ENCODE results near the gene C16orf87.

Gene C16orf87

DNA sequence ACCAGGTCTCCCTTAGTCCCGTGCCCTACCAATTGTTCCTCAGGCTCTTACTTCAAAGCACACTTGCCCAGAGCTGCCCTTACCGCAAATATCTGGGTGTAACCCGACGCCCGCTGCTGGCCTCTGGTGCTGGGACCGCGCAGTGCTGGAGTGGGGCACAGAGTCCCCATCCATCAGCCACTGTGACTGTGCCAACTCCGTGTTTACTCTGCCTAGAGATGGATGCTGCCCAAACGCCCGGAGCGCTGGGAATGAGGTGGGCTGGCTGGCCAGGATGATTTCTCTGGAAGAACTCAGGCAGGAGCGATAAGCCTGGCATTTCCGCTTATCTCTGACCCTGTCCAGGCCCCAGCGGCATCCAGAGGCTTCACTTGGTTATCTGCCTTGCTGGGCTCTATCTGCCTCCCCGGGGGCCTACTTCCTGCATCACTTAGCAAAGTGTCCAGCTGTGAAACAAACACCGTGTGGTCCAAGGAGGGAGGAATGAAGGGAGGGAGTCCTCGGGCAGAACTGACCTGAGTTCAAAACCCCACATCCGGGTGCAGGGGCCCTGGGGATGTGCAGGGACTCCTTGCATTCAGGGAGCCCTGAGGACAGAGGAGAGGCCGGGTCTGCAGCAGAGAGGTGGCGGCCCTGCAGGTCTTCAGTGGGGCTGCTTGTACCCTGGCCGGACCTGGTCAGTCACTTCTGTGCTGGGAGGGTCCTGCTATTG is 73.5 kb downstream of the C16orf87 start:
- DNase-seq (ENCODE audit: low read depth in 1 of 2, low spot score in 1 of 2): no peak

DNA sequence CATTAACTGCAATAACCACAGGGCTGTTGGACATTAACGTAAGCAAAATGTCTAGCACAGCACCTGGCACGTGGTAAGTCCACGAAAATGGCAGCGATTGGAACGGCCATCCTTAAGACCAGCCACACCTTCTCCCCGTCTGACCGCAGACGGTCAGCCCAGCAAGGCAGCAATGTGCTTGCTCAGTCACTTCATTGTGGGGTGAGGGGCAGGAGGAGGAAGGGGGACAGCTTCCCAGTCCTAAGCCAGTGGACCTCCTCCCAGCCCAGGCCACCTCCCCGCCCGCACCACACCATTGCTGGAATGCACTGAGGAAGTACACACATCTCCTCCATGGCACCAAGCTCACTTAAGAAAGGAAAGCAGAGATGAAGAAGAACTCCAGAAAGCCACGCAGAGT is 74.2 kb downstream of the C16orf87 start:
- no peak for DNase-seq (ENCODE audit: low read depth in 1 of 2, low spot score in 1 of 2)

DNA sequence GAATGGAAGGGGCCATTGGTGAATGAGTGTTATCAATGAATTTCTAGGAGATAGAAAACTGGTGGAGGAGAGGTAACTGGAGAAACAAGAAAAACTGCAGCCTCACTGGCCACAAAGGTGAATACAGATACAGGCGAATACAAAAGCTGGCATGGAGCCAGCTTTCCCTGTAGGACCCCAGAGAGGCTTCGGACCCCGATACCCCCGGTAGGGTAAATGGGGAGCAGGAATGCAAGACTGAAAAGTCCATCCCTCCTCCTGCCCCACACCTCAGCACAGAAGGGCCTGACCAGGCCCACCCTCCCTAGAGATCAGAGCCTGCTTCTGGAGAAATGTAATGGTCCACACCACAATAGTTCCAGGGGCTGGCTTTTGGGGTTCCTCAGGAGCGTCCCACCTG is 78.0 kb downstream of the C16orf87 start:
- no peak for DNase-seq (ENCODE audit: low read depth in 1 of 2, low spot score in 1 of 2)

DNA sequence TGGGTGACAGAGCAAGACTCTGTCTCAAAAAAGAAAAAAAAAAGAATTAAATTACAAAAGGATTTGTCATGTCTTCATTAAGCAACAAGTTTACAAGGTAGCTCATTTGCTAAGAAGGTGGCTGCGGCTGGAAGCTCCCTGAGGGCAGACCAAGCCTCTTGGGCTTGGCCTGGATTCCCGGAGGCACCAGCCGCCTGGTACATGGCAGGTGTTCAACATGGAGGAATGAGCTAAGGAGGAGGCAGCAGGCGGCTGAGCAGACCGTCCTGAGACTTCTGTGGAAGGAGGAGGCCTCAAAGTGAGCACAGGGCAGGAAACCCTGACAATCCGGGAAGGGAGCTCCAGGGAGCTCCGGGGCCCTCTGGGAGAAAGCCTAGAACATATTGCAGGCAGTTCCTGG is 79.6 kb downstream of the C16orf87 start:
- no peak for DNase-seq (ENCODE audit: low read depth in 1 of 2, low spot score in 1 of 2)

DNA sequence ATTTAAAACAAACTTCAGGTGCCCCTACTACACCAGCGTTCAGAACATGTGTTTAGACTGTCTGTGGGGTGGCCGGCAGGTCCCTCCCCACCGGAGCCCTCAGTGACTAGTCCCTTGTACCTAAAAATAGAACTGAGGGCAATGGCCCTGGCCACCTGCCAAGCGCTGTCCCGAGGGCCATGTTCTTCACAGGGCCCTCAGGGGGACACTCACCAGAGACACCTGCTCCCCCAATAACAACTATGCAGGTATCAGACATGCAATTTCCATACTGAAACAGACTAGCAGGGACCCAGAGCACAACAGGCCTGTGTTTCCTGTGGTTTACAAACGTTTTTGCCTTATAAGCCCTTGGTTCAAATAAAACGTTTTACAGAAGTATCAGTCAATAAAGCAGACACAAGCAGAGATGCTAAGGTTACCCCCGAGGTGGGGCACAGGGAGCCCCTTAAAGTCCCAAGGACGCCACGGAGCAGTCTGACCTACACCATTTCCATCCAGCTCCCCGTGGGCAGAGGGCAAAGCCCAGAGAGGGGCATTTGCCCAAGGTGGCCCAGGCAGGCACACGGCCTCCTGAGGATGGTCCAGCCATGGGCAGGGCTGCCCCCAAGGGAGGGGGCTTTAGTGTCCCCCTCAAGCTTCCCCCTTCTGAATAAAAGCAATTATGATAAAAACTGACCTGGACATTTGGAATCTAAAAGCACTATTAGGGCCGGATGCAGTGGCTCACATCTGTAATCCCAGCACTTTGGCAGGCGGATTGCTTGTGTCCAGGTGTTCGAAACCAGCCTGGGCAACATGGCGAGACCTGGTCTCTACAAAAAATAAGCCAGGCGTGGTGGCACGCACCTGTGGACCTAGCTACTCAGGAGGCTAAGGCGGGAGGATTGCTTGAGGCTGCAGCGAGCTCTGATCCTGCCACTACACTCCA is 81.9 kb downstream of the C16orf87 start:
- no peak for DNase-seq (ENCODE audit: low read depth in 1 of 2, low spot score in 1 of 2)

DNA sequence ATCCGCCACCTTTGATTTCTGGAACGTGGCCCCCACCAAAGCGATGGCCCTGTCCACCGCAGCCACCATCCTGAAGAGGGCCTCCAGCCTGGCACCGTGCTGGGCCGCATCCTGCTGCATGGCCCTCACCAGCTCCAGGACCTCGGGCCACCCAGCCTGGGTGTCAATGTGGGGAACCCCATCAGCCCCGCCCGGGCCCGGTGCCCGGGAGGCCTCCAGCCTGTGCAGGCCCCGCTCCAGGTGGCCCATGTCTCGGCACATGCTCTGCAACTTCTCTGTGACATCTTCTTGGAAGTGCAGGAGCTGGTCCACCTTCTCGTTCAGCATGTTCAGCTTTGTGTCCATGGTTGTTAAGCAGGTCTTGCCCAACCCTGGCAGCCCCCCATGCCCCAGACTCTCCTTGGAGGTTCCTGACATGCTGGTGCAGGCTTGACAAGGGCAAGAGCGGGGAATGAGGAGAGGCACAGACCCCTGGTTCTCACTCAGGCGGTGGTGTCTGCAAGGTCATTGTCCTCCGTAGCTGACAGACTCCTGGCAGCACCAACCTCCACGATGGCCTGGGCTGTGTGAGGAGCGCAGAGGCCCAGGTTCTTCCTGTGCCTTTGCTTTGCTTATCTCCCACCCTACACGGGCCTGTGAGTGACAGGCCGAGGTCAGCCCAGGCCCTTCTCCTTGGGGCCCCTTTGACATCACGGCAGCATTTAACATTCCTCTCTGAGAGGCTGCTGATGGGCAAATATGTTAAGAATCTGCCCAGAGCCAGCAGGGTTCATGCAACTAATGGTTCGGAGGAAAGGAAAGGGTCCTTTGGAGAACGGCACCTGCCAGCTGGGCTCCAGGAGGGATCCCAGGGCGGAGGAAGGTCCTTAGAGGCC is 83.0 kb downstream of the C16orf87 start, which contains the start of gene MYLK3:
Gene MYLK3 (minus strand): TSS at position 568 of the 875 bp plus-strand sequence. CDS start 151 bp downstream, at position 417.
- DNase-seq (ENCODE audit: low read depth in 1 of 2, low spot score in 1 of 2): no peak

DNA sequence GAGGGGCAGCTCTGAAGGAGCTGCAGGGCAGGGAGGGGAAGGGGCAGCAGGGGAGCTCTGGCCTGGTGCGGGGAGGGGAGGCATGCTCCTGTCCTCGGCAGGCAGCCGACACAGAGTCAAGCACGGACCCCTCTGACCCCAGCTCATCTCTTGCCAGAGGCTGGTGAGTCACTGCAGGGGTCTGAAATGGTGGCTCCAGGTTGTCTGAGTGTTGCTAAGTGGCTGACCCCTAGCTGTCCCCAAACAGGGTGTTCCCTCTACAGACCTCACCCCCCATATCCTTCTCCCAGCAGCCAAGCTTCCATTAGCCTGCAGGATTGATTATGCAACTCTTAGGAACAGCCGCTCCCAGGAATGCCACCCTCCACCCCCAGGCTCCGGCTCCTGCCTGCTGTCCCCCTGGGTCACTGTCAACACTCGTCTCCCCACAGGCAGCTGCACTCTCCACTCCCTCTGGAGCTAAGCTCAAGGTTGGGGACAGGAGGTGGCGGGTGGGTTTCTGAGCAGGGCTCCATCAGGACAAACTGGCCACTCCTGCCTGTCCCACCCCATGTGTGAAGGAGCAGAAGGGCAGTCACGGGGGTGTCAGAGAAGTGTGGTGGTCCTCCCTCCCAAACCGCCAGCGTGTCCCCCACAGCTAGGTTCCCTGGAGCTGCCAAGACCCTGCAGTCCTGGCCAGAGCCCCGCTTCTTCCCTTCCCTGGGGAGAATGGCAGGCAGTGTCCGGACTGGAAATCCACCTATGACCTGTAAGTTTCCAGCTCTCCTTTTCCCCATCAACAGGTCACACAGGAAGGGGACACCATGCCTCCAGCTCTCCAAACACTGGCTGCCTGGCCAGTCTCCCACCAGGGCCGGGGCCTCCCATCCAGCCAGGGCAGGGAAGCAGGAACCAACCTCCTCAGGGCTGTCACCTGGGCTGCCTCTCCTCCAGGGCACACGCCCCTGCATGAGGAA is 83.9 kb downstream of the C16orf87 start:
- DNase-seq (ENCODE audit: low read depth in 1 of 2, low spot score in 1 of 2): no peak

All from activated T-helper 1 cell treated with anti-CD3 and anti-CD28 coated beads, Interleukin-2, amount 50 U/mL, for 16 hours (primary cell).